ENCODE data around the gene CD79A.

DNA sequence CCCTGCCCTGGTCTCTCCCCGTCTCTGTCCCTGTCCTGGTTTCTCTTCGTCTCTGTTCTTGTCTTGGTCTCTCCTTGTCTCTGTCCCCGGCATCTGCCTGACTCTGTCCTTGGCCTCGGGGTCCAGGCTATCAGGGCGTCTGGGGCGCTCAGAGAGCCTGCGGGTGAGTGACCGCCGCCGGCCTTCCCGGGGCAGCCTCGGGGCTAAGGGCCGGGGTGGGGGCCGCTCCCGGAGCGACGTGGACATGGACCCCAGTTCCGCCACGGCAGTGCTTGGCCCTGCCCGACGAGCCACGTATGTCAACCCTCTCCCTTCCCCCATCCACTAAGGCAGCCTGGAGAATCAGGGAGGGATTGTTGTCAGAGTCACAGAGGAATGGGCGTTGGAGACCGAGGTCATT, 20.7 kb downstream of the CD79A start:
- TF ChIP-seq EZH2 (IDR thresholded peaks at IDR 0.05) = no peak
- no peak for TF ChIP-seq FOXP2 (optimal IDR thresholded peaks at IDR 0.05; ENCODE audit: control extremely low read depth, extremely low read length, insufficient read depth)
